IPS DF 4.7 (cell line): Measurements from ENCODE around the gene MYO5C.
"Not testable (repeated sequence)": the region's sequence is repeated elsewhere in the genome, so short reads cannot be mapped to it uniquely, and the experiment has no call there.

Source experiments
- DNase-seq: peaks from one replicate; pipeline ENCODE4 v3.0.0-alpha.2; 2013; ENCODE audit warnings: low spot score; ENCODE audit errors: extremely low read depth

Gene MYO5C

DNA sequence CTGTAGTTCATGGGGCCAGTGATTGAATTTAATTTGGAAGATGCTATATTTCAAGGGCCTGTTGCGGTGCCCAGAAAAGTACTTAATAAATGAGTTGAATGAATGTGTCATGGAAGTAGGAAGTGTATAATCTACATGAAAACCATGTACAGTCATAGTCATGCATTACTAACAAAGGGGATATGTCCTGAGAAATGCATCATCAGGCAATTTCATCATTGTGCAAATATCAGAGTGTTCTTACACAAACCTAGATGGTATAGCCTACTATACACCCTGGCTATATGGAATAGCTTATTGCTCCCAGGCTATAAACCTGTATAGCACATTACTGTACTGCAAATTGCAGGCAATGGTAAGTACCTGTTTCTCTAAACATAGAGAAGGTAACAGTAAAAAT is 10.7 kb upstream of the MYO5C start:
- DNase-seq, result no peak

GRCh38 chr15:52303093-52303772 is 7.6 kb upstream of the MYO5C start:
- no peak for DNase-seq

- no peak for DNase-seq
These were observed 5.8 kb upstream of the MYO5C start for GRCh38 chr15:52301265-52301847.

GRCh38 chr15:52294881-52295420 is 653 bp downstream of the MYO5C start:
- DNase-seq, result no peak

- DNase-seq, result no peak
These were observed 2.7 kb downstream of the MYO5C start for GRCh38 chr15:52292780-52293392.

DNA sequence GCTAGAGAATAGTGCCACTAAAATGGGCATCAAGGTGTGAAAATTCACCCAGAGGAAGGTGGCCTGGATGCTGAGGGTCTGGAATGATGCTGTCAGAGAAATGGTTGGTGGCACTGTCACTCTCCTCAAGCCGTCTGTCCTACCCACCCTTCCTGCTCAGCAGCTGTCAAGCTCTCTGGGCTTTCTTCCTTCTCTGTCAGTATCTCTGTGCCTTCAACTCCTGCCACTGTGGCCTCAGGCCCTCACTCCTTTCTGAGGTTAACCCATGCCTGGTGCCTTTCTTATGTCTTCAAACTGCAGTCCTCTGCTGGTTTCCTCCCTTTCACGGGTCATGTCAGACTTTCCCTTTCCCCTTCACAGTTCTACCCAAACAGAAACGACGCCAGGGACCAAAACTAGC is 4.4 kb downstream of the MYO5C start:
- DNase-seq, result no peak

DNA sequence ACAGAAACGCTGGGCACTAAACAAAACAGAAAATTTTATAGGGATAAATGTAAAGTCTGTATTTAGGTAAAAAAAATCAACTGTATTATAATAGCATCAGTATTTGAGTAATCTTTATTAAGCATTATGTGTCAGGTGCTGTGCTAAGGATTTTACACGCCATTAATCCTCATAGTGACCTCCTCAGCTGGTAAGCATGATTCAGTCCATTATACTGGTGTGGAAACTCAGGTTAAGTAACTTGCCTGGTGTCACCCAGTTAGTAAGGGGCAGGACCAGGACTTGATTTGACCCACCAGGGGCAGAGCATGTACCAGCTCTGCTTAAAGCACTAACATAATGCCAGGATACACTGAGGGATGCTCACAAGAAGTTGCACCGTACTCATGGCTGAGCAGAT is 4.8 kb downstream of the MYO5C start:
- DNase-seq, result no peak

DNA sequence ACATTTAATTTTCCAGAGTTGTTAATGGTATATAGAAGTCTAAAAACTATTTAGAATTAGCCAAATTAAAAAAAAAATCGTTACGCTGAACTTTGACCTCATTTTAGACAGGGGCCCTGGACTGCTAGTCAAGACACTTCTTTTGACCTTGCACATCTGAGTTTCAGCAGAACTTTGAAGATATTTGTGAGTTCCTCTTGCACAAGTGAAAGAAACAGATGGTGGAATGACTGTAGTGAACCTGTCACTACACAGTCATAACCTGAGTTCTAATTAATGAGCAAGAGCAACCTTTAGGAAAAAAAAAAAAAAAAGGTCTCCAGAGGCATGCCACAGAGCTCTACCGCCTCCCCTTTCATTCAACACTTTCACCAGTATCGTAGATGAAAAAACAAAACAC is 5.3 kb downstream of the MYO5C start:
- no peak for DNase-seq

GRCh38 chr15:52289629-52290081 is 5.9 kb downstream of the MYO5C start:
- DNase-seq, result no peak

- DNase-seq, result no peak
These were observed 6.6 kb downstream of the MYO5C start for GRCh38 chr15:52288986-52289385.

DNA sequence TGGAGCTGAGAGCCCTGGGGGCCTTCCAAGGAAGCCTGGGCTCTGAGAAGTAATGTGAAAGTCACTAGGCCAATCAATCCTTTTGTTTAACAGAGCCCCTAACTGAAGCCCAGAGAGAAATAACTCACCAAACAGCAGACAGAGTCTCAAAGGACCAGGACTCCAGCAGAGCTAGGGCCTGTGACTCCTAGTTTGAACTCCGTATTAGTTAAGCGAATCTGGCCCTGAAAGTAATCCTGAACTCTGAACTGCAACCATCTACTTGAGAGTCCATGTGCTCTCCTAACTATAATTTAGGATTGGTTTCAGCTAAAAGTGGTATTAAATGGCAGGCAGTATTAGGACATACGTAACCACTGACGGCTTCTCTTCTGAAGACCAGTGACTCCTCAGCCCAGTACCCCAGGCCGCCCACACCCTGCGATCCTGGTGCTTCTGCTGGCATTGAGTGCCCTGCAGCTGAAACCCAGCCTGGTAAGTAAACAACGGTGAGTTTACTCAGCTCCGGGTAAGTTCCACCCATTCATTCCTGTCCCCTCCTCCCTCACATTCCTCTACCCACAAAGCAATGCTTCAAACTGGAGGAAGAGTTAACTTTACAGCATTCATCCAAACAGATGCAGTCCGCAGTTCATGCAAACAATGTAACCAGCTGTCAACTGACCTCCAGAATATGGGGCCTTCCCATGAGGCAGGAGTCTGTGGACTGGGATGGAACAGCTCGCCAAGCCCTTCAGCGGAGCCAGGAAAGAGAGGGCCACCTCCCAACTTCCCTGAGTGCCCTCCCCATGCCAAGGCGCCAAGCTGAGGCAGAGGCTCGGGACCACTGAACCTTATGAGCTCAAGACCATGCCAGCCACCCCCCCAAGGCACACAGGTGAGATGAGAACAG is 7.3 kb downstream of the MYO5C start:
- DNase-seq, result no peak

DNA sequence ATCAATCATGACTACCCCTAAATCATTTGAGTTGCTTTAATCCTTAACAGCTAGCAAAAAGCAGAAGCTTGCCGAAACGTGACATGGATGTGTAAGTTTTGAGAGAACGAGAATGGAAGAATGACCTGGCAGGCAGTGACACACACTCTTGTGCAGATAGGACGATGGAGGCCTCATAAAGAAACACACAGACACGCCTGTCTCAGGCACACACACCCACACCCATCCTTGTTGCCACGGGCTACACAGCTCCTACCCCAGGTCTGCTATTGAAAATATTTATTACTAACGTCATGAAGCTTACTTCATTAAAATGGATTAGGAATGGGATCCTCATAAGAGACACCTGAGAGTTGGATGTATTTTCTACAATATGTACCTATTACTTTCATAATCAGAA is 8.5 kb downstream of the MYO5C start:
- DNase-seq, result no peak

GRCh38 chr15:52285941-52286340 is 9.7 kb downstream of the MYO5C start:
- DNase-seq, result not testable (repeated sequence)

GRCh38 chr15:52284164-52284563 is 11.4 kb downstream of the MYO5C start:
- DNase-seq, result no peak

GRCh38 chr15:52283281-52283680 is 12.3 kb downstream of the MYO5C start:
- DNase-seq, result no peak

- DNase-seq, result no peak
These were observed 13.2 kb downstream of the MYO5C start for GRCh38 chr15:52282418-52282817.

DNA sequence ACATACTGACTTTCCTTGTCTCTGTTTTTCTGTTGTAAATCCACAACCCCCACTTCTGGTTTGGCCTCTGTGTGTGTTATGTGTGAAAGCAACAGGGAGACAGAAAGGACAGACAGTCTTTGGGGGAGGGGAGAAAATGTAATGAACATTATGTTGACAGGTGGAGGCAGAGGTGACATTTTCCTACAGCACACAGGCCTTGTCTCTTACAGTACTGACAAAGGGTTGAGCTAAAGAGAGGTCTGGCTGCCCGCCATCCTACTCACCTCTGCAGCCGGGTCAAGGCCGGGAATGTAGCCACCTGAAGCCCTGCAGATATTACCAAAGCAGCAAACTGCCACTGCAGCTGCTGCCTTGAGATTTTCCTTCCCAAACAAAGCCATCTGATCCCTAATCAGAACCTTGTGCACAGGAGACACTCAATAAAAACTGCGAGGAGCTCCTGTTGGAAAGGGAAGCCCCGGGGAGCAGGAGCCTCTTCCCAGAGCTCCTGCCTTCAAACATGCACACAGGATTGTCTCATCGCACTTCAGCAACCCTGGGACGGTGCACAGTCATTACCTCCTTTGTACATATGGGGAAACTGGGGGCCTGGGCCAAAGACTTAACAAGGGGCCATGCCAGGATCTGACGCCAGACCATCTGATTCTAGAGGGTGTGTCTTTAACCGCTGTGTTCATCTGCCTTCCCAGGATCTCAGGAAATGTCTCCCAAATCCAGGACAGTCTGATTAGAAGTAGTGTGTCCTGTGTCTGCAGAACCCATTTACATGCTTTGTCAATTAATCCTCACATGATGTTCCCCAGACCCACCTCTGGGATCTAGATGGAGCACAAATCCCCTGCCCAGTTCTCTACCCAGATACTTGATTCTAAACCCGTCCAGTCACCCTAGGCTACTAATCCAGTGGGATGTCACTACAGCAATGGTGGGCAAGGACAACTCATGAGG is 14.2 kb downstream of the MYO5C start:
- DNase-seq, result no peak

- no peak for DNase-seq
These were observed 15.1 kb downstream of the MYO5C start for GRCh38 chr15:52280326-52281084.

DNA sequence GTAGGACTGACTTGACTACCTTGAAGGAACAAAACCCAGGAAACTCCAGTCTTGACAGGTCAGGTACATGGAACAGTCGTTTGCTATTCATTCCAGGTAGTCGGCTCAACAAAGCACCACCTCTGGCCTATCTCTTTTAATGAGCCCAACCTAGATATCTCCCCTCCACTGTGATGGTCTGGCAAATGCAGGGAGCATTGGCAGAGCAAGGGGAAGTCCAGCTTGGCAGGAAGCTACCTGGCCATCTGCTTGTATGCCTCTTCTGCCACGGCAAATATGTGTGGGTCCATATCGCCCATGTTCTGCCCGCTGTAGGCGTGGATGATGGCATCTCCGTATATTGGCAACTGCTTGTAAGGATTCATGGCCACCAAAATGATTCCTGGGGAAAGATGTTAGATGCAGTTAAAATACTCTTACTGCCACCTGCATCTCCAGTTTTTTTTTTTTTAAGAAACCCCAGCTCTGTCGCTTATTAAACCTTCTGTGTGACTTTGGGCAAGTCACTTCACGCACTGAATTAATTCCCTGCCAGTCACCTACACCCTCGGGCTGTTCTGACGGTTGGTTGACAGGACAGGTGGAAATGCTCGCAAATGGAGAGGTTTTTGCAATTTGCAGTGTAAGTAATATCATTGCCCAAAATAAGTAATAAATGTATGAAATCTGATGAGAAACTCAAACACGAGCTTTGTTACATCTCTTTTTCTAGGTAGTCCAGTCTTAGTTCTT is 16.8 kb downstream of the MYO5C start:
- no peak for DNase-seq
